NT2/D1 (cell line): ENCODE results near the gene NDUFAF4.

ENCODE experiments used
- SUZ12 ChIP-seq: IDR thresholded peaks from 2 replicates; pipeline ENCODE4 v1.6.1; 2011; ENCODE audit not compliant: insufficient read length, insufficient read depth; ENCODE audit errors: extremely low read depth
- YY1 ChIP-seq: IDR thresholded peaks from 2 replicates; pipeline ENCODE4 v1.6.1; 2011; ENCODE audit not compliant: insufficient read length, insufficient read depth

- TF ChIP-seq YY1 (no peak), SUZ12 (no peak)
Observed at GRCh38 chr6:96872976-96873375, 24.7 kb downstream of the NDUFAF4 start.
